Endothelial cell of umbilical vein (primary cell): ENCODE results near the gene ETFA.

Experiments
- EZH2 ChIP-seq: IDR thresholded peaks from 2 replicates; pipeline ENCODE4 v1.6.1; 2012; ENCODE audit warnings: borderline replicate concordance, low read depth, mild to moderate bottlenecking, moderate library complexity, low read length, inconsistent platforms; ENCODE audit not compliant: severe bottlenecking
- FOS ChIP-seq: IDR thresholded peaks from 2 replicates; pipeline ENCODE4 v1.6.1; 2011; ENCODE audit warnings: mild to moderate bottlenecking, low read length, moderate library complexity, borderline replicate concordance; ENCODE audit not compliant: insufficient read depth
- GATA2 ChIP-seq: IDR thresholded peaks from 2 replicates; pipeline ENCODE4 v1.7.0; 2011; ENCODE audit warnings: low read depth, mild to moderate bottlenecking, moderate library complexity, mixed read lengths, low read length; ENCODE audit not compliant: insufficient read length, insufficient read depth
- JUN ChIP-seq: IDR thresholded peaks from 2 replicates; pipeline ENCODE4 v1.6.1; 2011; ENCODE audit warnings: borderline replicate concordance, low read depth; ENCODE audit not compliant: insufficient read length, insufficient read depth
- MYC ChIP-seq: IDR thresholded peaks from one replicate; pipeline ENCODE4 v1.6.1; 2011; ENCODE audit warnings: mild to moderate bottlenecking, low read depth, low read length
- POLR2A ChIP-seq: IDR thresholded peaks from 2 replicates; pipeline ENCODE4 v1.6.1; 2012; ENCODE audit warnings: low read depth, mild to moderate bottlenecking, control low read depth, low read length
- POLR2AphosphoS5 ChIP-seq: IDR thresholded peaks from 2 replicates; pipeline ENCODE4 v1.6.1; 2012; ENCODE audit warnings: low read depth, mild to moderate bottlenecking, control low read depth, low read length, moderate library complexity; ENCODE audit not compliant: insufficient read depth
- TF ChIP-seq, protein P1 (sequence below), 2 donors: IDR thresholded peaks; 1 replicate in 1 of 2; 2 replicates in 1 of 2; pipeline ENCODE4 v1.5.1; 2011; ENCODE audit warnings: low read length in 2 of 2, mild to moderate bottlenecking in 2 of 2, moderate library complexity in 2 of 2, control low read depth in 1 of 2, inconsistent platforms in 1 of 2, low read depth in 1 of 2; ENCODE audit not compliant: insufficient read depth in 1 of 2; ENCODE audit errors: extremely low read depth in 1 of 2
- TF ChIP-seq, protein P2 (sequence below): IDR thresholded peaks from 2 replicates; pipeline ENCODE4 v1.6.1; 2011; ENCODE audit not compliant: insufficient read depth, insufficient read length

DNA sequence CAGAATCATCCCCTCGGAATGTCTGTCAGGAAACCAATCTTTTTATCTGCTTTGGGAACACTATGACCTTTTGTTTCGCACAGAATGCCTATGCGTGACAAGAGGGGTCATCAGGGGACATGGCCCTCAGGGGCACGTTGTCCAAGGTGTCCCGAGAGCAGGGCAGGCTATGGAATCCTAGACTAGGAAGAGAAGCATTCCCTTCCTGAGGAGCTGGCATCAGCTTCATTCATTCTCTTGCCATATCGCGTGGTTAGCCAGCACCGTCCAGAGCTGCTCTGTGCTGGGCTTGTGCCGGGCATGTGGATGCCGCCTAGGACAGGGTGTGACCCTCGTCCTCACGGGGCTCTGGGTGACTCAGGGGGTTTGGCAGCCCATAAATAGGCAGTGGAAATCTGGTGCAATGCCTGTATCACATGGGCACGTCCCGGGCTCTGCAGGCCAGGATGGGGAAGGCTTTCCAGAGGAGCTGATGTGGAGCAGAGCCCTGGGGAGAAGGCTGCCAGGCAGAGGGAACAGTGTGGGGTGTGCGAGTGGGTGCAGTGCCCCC is 133.7 kb downstream of the ETFA start:
- TF ChIP-seq, protein P1, sequence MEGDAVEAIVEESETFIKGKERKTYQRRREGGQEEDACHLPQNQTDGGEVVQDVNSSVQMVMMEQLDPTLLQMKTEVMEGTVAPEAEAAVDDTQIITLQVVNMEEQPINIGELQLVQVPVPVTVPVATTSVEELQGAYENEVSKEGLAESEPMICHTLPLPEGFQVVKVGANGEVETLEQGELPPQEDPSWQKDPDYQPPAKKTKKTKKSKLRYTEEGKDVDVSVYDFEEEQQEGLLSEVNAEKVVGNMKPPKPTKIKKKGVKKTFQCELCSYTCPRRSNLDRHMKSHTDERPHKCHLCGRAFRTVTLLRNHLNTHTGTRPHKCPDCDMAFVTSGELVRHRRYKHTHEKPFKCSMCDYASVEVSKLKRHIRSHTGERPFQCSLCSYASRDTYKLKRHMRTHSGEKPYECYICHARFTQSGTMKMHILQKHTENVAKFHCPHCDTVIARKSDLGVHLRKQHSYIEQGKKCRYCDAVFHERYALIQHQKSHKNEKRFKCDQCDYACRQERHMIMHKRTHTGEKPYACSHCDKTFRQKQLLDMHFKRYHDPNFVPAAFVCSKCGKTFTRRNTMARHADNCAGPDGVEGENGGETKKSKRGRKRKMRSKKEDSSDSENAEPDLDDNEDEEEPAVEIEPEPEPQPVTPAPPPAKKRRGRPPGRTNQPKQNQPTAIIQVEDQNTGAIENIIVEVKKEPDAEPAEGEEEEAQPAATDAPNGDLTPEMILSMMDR (IDR thresholded peaks at IDR 0.05; ENCODE audit: extremely low read depth in 1 of 2, insufficient read depth in 1 of 2, low read depth in 1 of 2, low read length in 2 of 2) = no peak
- TF ChIP-seq POLR2AphosphoS5 = no peak
- TF ChIP-seq POLR2A = no peak
- TF ChIP-seq FOS = no peak
- no peak for TF ChIP-seq GATA2
- no peak for TF ChIP-seq EZH2
- TF ChIP-seq JUN = no peak
- TF ChIP-seq, protein P2, sequence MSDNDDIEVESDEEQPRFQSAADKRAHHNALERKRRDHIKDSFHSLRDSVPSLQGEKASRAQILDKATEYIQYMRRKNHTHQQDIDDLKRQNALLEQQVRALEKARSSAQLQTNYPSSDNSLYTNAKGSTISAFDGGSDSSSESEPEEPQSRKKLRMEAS = no peak
- TF ChIP-seq MYC = no peak
